ENCODE results near the gene INPP5A. TPM values are rescaled to one million over a fixed set of nuclear protein-coding genes. Genes with fewer than 3 reads are reported as not detected.

Gene INPP5A
- total RNA-seq, 1 donor from 2014 or later: 36.3 TPM

DNA sequence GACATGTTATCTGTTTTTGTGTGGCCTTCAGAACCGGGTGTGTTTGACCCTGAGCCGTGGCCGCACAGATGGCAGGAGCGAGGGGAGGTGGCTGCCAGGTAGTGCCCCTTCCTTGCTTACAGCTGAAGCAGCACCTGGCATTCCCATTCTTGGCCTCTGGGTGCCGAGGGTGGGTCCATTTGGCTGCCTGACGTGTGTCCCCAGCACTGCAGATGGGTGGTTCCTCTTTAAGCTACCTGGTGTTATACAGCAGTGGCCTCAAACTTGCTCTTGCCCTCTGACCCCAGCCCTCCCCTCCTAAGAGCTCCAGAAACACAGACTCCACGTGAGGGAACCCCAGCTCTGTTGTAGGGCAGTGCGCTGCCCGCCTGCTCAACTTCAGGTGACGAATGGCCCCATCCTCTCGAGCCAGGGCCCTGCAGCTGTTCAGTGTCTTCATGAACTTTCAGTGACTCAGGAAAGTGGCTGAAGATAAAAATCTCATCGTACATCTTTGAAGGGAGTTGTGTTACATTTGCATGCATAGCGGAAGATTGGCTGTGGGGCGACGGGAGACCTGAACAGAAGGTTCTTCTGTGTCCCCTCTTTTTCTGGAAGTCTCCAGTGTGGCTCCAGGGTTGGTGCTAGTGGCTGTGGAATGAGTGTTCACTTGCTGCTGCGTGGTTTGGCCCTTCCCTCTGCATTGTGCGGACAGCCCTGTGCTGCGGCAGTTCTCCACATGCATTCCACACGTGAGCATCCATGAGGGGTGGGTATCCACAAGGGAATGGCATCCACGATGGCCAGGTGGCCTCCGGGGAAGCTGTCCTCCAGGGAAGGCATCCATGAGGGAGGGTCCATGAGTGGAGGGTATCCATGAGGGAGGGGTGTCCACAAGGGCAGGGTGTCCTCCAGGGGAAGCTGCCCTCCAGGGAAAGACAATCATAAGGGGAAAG lies 91.6 kb downstream of the INPP5A start:
- H3K27ac Mint-ChIP-seq (ENCODE audit: unreplicated experiment): no peak overlapping the region
- DNase-seq: peak; percentile 4
- peaks cover 13% of the 10 kb centered on the region for H3K27me3 Mint-ChIP-seq (ENCODE audit: unreplicated experiment)
- peaks cover 11% of the 10 kb centered on the region for H3K36me3 Mint-ChIP-seq (ENCODE audit: unreplicated experiment)
- H3K4me1 Mint-ChIP-seq (ENCODE audit: low read depth, unreplicated experiment): peaks cover 29% of the 10 kb centered on the region
- peaks cover 6% of the 10 kb centered on the region for H3K9me3 Mint-ChIP-seq (ENCODE audit: unreplicated experiment)
- H3K4me3 Mint-ChIP-seq (ENCODE audit: unreplicated experiment): no peak overlapping the region
- TF ChIP-seq, protein P1, sequence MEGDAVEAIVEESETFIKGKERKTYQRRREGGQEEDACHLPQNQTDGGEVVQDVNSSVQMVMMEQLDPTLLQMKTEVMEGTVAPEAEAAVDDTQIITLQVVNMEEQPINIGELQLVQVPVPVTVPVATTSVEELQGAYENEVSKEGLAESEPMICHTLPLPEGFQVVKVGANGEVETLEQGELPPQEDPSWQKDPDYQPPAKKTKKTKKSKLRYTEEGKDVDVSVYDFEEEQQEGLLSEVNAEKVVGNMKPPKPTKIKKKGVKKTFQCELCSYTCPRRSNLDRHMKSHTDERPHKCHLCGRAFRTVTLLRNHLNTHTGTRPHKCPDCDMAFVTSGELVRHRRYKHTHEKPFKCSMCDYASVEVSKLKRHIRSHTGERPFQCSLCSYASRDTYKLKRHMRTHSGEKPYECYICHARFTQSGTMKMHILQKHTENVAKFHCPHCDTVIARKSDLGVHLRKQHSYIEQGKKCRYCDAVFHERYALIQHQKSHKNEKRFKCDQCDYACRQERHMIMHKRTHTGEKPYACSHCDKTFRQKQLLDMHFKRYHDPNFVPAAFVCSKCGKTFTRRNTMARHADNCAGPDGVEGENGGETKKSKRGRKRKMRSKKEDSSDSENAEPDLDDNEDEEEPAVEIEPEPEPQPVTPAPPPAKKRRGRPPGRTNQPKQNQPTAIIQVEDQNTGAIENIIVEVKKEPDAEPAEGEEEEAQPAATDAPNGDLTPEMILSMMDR (IDR thresholded peaks at IDR 0.05; ENCODE audit: partially characterized antibody, unreplicated experiment): no peak

DNA sequence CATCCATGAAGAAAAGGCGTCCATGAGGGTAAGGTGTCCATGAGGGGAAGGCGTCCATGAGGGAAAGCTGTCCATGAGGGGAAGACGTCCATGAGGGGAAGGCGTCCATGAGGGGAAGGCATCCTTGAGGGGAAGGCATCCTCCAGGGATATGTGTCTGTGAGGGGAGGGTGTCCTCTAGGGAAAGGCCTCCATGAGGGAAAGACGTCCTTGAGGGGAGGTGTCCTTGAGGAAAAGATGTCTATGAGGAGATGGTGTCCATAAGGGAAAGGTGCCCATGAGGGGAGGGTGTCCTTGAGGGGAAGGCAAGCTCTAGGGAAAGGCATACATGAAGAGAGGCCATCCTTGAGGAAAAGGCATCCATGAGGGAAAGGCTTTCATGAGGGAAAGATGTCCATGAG lies 92.6 kb downstream of the INPP5A start:
- H3K4me3 Mint-ChIP-seq (ENCODE audit: unreplicated experiment): no peak overlapping the region
- DNase-seq: peak; percentile 5

DNA sequence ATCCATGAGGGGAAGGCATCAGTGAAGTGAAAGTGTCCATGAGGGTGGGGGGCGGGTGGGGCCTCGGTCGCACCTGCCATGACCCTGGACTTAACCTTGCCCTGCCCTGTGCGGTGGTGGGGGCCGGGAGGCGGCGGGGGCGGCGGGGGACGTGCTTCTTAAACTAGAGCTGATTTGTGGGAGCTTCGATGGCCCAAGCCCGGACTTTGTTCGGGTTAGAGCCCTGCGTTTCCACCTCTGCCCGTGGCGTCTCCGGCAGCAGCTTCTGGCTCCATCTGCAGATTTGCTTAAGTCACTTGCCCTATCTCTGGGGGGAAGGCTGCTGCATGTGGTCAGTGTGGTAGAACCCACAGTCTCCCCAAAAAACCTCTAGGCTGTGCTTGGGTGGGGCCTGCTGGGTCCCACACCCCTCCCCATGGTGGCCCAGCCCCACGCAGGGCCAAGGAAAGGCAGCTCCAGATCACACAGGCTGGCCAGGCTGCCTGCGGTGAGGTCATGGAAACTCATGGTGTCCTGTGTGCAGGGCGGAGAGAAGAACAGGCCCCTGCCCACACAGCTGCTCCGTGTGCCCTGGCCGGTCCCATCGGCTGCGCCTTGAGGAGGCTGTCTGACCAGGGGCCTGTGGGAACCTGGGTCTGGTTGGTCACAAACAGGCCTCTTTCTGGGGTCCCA lies 93.2 kb downstream of the INPP5A start:
- TF ChIP-seq, protein P1 (IDR thresholded peaks at IDR 0.05; ENCODE audit: partially characterized antibody, unreplicated experiment): no peak
- Mint-ChIP-seq H3K4me1 (ENCODE audit: low read depth, unreplicated experiment) (peaks cover 24% of the 10 kb centered on the region), H3K9me3 (ENCODE audit: unreplicated experiment) (peaks cover 6% of the 10 kb centered on the region), H3K27ac (ENCODE audit: unreplicated experiment) (no peak overlapping the region), H3K4me3 (ENCODE audit: unreplicated experiment) (no peak overlapping the region), H3K27me3 (ENCODE audit: unreplicated experiment) (peaks cover 13% of the 10 kb centered on the region), H3K36me3 (ENCODE audit: unreplicated experiment) (peaks cover 11% of the 10 kb centered on the region)
- peak; percentile 18 for DNase-seq

More for the DNA sequence above, 92.6 kb downstream of the INPP5A start:
- TF ChIP-seq, protein P1 (IDR thresholded peaks at IDR 0.05; ENCODE audit: partially characterized antibody, unreplicated experiment): no peak
- H3K27me3 Mint-ChIP-seq (ENCODE audit: unreplicated experiment): peaks cover 13% of the 10 kb centered on the region
- H3K4me1 Mint-ChIP-seq (ENCODE audit: low read depth, unreplicated experiment): peaks cover 28% of the 10 kb centered on the region
- H3K36me3 Mint-ChIP-seq (ENCODE audit: unreplicated experiment): peaks cover 11% of the 10 kb centered on the region
- H3K9me3 Mint-ChIP-seq (ENCODE audit: unreplicated experiment): peaks cover 6% of the 10 kb centered on the region
- H3K27ac Mint-ChIP-seq (ENCODE audit: unreplicated experiment): peak overlapping the region; percentile 38

DNA sequence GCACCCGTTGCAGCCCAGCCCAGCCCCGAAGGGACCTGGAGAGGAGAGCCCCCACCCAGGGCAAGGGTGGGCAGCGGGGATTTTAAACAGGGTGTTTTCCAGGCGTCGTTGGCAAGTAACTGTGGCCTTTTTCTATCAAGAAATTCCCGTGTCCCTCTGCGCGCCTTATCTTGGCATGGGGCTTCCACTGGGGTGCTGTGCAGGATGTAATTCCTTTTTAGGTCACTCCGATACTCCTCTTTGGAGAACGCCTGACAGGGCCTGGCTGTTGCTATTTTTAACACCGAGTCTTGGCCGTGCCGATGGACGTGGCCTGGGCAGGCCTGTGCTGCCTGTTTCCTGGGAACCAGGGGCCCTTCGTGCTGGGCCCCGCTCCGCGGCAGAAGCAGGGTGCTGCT lies 93.8 kb downstream of the INPP5A start:
- peaks cover 13% of the 10 kb centered on the region for H3K27me3 Mint-ChIP-seq (ENCODE audit: unreplicated experiment)
- no peak overlapping the region for H3K27ac Mint-ChIP-seq (ENCODE audit: unreplicated experiment)
- TF ChIP-seq, protein P1 (IDR thresholded peaks at IDR 0.05; ENCODE audit: partially characterized antibody, unreplicated experiment): no peak
- H3K4me3 Mint-ChIP-seq (ENCODE audit: unreplicated experiment): no peak overlapping the region
- peaks cover 11% of the 10 kb centered on the region for H3K36me3 Mint-ChIP-seq (ENCODE audit: unreplicated experiment)
- H3K9me3 Mint-ChIP-seq (ENCODE audit: unreplicated experiment): peaks cover 6% of the 10 kb centered on the region
- H3K4me1 Mint-ChIP-seq (ENCODE audit: low read depth, unreplicated experiment): peaks cover 23% of the 10 kb centered on the region
- peak; percentile 6 for DNase-seq
